HG03442 (cell line): Measurements from ENCODE around the gene MEX3D.
"Not testable (repeated sequence)": the region's sequence is repeated elsewhere in the genome, so short reads cannot be mapped to it uniquely, and the experiment has no call there.

Experiments used
- ATAC-seq: cut with Tn5 transposase; IDR thresholded peaks from one replicate; pipeline ENCODE4 v1.9.1; 2021; ENCODE audit warnings: mild to moderate bottlenecking, moderate library complexity; ENCODE audit not compliant: unreplicated experiment

Gene MEX3D

DNA sequence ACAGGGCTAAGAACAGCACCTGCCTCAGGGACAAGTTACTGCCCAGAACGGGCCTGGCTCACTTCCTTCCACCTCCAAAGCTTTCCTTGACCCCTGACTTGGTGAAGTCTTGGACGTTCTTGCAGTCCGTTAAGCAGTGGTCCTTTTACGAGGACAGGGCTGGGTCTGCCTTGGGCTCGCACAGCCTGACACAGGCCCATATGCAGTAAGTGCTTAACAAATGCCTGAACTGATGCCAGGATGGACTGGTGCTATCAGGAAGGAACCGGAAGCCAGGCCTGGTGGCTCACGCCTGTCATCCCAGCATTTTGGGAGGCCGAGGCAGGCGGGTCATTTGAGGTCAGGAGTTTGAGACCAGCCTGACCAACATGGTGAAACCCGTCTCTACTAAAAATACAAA is 46.1 kb downstream of the MEX3D start:
- ATAC-seq = no peak

DNA sequence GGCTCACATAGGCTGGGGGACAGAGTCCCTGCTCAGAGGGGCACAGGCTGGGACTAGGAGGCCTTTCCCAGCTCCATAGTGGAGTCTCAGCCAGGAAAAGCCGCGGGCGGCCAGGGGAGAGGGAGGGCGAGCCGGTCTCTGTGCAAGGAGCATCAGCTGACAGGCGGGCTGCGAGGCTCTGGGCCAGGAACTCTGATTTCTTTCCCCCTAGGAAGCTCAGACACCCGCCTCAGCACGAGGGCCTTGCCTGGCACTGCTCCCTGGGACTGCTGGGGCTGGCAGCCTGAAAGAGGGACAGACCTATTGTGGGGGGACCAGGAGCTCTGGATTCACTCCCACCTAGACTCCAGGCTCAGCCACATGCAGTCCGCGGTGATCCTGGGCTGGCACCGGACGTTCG is 46.5 kb downstream of the MEX3D start:
- ATAC-seq = no peak

DNA sequence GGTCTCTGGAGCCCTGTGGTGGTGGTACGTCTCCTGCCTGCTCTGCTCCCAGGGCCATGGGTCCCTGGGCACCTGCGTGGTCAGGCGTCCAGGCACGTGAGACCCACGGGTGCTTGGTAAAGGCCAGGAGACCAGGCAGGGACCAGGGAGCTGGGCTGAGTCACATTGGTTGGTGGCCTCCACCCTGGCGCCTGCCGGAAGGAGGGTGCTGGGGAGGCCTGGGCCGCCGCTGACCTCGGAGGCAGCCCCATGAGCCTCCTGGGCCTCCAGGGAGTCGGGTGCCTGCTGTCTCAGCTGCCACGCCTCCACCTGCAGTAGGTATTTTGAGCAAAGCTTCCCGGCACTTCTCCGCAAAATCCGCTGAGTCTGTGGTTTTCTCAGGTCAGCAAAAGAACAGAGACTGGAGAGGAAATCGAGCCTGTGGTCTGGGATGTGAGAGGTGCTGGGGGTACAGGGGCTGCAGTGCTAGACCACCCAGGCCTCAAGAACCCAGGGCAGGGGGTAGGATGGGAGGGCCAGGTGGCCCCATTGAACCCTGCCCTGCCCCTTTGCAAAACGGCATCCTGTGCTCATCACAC is 47.8 kb downstream of the MEX3D start:
- no peak for ATAC-seq

DNA sequence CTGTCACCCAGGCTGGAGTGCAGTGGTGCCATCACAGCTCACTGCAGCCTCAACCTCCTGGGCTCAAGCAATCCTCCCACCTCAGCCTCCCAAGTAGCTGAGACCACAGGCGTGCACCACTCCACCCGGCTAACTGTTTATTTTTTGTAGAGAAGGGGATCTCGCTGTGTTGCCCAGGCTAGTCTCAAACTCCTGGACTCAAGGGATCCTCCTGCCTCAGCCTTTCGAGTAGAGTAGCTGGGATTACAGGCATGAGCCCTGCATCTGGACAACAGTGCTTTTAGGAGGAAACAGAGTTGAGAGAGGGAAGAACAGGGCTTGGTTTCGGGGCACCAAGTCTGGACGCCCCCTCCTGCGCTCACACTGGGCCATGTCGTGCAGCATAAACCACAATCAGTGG is 48.3 kb downstream of the MEX3D start:
- ATAC-seq = not testable (repeated sequence)

DNA sequence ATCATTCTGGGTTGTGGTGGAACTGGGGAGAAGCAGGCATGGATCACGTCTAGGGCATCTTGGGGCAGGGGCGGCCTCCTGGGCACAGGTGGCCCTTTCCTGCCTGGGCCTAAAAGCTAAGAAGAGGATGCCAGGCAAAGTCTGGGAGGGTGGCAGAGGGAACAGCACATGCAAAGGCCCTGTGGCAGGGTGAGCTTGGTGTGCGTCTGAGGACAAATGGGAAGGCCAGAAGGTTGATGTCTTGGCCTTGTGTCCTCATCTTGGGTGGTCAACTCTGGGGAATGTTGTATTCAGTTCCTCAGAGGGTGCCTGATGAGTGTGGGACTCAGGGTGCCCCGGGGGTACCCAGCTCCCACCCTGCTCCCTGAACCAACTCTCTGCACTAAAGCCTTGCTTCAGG is 49.7 kb downstream of the MEX3D start:
- no peak for ATAC-seq

DNA sequence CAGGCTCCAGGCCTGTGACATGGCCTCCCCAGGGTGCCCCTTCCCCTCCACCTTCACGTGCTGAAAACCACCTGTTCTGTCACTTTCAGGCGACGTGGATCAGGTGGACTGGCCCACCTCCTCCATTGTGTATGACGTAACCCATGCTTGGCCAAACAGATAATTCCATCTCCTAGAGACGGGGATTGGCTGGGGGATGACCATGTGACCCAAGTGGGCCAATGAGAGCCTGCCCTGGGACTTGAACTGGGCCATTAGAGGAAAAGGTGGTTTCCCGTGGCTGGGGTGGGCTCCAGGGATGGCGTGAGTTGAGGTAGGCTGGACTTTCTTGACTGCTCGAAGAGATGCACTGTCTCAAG is 51.8 kb downstream of the MEX3D start:
- ATAC-seq = no peak

DNA sequence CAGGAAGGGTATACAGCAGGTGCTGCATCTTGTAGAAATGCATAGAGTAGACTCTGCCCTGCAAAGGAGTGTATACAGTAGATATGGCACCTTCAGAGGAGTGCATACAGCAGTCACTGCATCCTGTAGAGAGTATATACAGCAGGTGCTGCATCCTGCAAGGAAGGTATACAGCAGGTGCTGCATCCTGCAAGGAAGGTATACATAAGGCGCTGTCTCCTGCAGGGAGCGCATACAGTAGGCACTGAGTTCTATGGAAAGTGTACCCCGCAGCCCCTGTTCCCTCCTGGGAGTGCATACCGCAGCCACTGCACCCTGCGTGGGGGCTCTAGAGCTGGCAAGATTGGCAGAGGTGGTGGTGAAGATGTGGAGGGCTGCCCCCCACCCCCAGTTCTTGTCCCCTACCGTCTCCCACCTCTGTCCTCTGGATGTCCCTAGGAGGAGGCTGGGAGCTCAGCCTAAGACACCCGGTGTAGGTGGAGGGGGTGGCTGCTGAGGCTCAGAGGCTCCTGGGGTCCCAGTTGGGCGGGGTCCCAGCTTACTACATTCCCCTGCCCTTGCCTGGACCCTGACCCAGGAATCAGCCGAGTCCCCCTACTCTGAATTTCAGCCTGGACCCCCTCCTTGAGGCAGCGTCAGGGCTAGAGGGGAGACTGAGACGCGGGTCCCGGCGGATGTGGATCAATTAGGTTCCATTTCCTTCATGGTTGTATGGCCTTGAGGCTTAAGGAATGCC is 53.0 kb downstream of the MEX3D start:
- ATAC-seq = no peak

DNA sequence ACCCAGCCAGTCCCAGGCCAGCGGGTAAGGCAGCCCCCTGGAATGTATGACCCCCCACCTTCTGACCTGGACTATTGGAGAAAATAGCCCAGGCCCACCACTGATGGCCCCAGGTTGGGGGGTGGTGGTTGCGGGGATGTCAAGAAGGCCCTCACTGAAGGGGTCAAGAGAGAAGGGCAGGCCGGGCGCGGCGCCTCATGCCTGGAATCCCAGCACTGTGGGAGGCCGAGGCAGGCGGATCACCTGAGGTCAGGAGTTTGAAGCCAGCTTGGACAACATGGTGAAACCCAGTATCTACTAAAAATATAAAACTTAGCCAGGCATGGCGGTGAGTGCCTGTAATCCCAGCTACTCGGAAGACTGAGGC is 53.8 kb downstream of the MEX3D start:
- ATAC-seq = no peak

DNA sequence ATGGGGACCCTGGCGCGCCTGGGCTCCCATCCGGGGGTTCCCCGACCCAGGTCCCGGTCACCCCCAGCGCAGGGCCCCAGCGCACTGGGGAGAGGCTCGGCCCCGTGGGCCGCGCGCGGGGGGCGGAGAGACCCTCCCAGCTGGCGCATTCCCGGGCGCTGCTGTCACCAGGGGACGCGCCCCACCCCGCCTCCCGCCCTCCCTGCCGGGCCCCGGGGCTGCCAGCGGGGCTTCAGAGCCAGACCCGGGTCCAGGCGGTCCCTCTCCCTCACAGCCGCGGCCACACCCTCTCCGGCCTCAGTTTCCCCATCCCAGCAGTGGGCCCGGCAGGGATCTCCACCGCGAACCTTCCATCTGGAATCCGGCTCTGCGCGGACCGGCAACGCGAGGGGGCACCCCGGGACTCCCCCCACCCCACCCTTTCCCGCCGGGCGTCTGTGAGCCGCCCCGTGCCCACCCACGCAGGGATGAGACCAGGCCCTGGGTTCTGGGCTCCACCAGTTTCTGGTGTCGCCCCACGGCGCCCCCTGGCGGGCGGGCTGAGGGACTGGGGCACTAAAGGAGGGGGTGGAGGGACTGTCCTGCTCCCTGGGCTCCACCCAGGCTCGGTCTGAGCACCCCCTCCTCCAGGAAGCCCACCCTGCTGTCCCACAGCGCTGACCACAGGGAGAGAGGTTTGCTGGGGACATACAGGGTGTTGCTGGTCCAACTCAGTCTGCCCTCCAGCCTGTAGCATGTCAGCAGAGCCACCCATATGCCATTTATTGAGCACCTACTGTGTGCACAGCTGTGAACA is 54.4 kb downstream of the MEX3D start:
- no peak for ATAC-seq

DNA sequence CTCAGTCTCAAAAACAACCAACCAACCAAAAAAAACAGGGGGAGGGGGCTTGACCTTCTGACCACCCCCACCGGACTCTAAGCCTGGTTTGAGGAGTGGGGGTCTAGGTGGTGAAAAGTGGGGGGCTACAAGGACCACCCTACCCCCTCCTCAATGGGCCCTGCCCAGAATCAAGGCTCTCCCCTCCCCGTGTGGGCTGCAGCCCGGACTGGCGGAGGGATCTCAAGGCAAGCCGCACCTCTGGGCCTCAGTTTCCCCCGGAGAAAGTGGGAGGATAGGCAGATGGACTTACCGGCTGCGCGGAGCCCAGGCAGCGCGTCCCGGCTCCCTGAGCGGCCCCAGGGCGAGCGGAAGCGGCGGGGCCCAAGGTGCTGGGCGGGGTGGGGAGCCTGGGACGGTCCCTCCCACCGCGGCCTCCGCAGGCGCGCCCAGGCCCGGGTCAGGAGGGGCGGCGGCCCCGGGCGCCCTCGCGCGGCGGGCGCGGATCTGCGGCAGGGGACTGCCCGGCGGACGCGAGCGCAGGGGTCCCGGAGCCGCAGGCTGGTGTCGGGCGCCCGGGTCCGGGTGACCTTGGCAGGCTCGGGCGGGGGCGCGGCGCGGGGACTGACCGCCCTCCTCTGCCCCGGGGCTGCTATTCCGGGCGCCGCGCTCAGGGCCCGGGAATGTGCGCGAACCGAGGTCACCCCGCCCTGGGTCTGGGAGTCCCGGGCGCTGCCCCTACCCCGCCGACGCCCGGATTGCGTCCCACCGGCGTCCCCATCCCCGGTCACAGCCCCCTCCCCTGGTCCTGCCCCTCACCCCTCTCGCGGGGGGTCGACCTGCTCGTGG is 55.2 kb downstream of the MEX3D start, which contains the start of gene ADAMTSL5:
Gene ADAMTSL5 (minus strand): TSS at position 349 of the 828 bp plus-strand sequence. CDS start 2,076 bp downstream, outside the sequence.
- ATAC-seq = no peak

DNA sequence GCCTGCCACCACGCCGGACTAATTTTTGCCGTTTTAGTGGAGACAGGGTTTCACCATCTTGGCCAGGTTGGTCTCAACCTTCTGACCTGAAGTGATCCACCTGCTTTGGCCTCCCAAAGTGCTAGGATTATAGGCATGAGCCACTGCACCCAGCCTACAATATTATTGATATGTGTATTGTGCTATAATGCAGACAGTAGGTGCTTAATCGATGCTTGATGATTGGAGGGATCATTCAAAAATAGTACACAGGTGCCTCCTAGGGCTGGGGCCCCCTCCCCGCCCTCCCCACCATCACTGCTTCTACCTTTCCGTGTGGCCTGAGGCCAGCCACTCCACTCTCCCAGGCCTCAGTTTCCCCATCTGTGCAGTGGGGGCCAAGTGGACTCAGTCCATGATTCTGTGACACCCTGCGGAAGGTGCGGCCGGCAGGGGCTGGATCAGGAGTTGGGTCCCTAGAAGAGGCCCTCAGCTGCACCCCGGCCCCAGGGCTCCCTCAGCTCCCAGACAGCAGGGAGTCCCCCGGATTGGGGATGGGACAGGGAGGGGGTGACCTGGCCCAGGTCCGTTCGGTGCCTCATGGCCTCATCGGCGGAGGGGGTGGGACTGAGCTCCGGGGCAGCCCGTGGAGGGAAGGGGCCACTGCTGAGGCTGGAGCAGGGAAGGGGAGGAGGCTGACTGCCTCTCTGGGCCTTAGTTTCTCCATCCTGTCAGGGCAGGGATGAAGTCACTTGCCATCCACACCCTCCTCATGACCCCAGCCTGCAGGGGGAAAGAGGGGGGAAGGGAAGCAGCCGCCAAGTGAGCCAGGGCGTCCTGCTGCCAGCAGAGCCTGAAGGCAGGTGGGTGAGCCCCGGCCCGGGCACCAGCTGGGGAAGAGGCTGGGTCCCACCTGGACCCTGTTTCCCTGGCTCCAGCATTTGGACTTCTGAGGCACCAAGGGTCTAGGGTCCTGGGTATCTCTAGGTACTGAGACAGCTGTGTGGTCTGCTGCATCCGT is 56.5 kb downstream of the MEX3D start:
- ATAC-seq = no peak

DNA sequence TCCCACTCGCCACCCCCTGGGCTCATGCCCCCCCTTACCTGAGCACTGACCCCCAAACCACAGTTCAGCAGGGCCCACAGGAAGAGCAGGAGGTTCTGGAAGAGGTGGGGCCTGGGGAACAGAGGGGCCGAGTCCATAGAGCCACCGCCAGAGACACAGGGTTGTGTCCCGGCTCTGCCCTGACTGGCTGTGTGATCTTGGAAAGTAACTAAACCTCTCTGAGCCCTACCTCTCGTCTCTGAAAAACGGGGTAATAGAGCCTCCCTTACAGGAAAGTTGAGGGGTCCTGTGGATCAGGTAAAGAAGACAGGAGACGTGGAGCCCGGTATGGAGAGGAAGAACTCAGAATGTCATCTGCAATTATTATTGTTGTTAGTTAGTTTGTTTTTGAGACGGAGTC is 57.3 kb downstream of the MEX3D start:
- ATAC-seq = no peak

DNA sequence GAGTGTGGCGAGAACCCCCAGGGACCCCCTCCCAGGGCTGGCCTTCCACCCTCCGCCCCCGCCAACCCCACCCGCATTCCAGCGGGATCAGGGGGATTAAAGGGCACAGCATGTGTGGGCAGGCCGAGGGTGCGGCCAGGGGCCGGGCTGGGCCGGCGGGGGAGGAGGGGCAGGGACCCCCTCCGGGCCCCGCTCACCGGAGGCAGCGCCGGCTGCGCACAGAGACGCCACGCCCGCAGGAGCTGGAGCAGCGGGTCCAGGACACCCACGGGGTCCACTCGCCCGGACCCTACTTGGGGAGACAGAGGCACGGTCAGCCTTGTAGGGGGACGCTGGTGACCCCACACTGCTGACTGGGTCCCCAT is 57.7 kb downstream of the MEX3D start:
- no peak for ATAC-seq

DNA sequence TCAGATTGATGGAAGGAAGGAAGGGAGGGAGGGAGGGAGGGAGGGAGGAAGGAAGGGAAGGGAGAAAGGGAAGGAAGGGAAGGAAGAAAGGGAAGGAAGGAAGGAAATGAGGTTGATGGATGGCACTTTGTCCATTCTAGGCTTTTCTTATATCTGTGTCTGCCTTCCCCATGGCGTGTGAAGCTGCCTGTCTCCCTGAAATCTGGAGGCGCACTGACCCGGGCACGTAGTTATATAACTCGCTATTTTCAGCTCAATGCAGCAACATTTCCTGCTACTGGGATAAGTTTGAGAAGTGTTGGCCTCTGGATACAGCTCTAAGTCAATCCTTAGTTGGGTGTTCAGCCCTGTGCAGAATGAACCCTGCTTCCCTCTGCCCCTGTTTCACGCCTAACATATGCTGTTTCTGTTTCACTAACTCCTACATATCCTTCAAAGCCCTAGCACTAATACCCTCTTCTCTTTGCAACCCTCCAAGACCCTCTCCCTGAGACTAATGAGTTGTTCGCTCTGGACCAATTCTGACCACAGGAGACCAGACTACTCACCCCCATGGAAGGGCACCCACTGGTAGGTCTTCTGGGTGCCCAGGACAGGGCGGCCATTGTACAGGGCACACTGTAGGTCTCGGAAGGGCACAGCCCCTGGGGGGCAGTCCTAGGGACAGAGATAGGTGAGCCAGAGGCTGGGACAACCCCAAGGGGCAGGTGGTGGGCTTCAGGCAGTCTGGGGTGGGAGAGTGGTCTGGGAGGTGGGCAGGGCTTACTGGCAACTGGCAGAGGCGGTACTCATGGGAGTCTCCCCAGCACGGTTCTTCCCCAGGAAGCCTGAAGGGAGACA is 58.3 kb downstream of the MEX3D start:
- ATAC-seq = no peak

DNA sequence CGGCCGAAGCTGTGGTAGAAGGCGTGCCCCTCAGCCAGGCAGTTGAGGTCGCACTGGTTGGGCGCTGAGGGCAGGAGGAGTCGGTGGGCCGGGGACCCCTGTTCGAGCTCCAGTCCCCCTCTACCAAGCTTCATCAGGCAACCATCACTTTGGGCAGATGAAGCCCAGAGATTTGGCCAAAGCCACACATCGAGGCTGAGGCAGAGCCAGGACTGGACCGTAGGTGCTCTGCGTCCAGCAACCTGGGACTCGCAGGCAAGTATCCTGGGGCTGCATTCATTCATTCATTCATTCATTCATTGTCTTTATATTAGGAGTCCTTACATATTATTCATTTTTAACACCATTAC is 59.6 kb downstream of the MEX3D start:
- ATAC-seq = no peak

DNA sequence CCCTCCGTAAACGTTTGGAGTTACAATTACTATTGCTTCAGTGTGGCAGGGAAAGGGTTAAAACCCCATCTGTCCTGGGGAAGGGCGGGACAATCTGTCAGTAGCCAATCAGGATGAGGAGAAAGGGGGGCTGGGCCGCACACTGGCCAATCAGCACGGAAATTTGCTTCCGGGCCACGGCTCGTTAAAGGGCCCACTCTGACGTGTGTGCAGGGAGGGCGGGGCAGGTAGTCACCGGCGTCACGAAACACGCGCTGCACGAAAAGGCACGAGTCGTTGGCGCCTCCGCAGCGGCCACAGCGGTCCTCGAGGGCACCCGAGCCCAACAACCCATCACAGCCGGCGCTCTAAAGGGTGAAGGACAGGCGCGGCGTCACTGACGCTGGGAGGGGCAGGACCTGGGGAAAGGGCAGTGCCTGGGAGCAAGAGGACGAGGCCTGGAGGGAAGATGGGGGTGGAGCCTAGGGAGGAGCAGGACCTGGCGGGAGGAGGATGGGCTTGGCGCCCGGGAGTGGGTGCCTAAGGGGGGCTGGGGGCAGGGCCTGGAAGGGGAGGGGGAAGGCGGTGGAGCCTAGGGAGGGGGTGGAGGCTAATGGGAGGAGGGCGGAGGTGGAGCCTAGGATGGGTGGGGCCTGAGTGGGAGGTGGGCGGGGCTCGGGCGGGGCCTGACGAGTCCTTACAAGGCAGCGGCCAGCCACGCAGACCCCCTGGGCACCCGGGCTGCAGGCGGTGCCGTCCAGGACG is 60.2 kb downstream of the MEX3D start:
- no peak for ATAC-seq

DNA sequence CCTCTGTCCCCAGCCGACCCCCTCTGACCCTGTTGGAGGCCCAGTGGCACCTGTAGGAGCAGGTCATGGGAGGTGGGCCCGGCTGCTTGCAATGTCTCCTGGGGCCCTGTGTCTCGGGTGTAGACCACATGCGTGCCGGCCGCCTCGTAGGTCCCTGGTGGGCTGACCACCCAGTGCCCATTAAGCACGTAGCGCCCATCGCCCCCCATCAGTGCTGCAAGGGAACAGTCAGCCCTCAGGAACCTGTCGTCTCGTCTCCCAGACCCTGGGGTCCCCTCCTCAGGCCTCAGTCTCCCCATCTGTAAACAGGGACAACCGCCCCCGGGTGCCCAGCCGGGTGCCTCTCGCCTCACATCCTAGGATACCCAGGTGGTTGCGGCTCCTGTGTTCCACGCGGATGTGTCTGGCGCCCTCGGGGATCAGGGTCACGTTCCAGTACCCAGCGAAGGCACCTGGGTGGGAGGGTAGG is 60.9 kb downstream of the MEX3D start:
- ATAC-seq = no peak
